AG20443 (cell line): ENCODE measurements around the gene FGFR2.

ENCODE experiments used
- DNase-seq: peaks from one replicate; pipeline ENCODE4 v3.0.0; 2012; ENCODE audit warnings: low spot score, mixed read lengths

The FGFR2 gene

DNA sequence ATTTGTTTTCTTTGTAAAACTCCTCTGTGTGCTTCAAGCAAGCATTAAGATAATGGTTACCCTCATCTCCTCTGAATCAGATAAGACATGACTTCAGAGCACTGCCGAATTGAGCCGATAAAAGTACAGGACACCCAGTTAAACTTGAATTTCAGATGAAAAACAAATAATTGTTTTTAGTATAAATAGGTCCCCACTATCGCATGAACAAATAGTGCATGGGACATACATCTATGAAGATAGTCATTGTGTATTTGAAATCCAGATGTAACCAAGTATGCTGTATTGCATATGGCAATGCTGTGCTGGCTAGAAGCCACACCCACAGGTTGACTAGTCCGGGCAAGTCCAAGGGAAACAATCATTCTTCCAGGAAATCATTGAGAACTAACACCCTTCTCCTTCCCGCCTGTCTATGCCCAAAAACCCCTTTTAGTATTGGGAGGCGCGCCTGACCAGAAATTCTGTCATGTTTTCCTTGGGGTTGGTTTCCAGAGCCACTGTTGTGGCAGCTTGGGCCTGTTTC, 12.6 kb upstream of the FGFR2 start:
- no peak for DNase-seq

DNA sequence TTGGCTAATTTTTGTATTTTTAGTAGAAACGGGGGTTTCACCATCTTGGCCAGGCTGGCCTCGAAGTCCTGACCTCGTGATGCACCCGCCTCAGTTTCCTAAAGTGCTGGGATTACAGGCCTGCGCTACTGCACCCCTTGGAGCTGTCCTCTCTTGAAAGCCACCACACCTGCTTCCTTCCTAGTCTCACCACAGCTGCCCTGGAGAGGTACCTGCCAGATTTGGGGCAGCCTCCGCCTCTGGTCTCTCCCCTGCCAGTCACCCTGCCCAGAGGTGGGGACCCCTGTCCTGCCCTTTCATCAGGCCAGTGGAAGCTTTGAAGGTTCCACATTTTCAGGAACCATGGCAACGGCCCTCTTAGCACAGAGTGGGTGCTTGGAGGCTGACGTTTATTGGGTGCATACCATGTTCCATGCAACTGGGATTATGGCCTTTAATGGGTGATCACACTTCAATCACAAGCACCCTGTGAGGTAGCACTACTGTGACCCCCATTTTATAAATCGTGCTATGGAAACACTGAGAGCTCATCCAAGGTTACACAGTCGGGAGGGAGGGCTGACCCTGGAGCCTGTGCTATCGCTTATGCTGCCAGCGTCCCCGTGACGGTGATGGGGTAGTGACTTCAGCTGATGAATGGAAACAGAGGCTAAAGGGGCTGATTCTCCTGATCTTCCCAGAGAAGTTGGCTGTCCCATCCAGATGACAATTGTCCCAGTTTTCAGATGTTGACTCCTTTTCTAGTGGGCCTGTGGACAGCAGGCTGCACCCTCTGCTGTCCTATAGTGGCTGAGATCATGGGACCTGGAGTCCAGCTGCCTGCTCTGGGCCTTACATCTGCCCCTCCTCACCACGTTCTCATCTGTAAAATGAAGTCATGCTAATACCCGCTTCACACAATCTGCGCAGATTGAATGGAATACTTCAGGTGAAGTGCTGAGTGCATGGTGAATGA, 11.5 kb upstream of the FGFR2 start:
- no peak for DNase-seq

DNA sequence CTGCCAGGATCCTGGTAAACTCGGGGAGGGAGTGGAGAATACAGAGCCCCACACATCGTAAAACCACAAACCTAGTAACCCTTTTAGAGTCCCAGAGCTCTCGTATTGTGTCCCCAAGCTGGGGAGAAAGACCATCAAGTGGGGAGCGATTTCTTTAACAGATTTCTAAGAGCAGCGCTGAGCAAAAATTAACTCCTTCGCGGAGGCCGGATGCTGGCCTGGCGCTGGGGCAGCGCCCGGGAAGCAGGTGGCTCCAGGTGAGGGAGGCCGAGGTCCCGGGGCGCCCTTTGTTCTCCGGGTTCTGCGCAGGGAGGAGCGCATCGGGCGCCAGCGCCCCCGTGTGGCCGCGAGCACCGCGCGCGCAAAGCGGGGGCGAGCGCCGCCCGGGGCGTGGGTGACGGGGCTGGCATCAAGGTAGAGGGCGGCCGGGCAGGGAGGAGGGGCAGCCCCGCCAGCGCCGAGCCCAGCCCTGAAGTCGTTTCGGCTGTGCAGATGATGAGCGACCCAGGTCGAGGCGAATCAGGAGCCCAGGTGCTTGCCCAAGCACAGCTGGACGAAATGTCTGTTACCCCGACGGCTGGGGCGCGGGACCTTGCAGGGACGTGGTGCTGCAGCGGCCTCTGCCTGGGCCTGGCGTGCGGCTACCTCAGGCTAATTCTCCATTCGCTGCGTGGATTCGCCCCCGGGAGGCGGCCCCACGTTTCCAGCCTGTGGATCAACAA, 10.4 kb upstream of the FGFR2 start:
- peak; percentile 86 for DNase-seq

DNA sequence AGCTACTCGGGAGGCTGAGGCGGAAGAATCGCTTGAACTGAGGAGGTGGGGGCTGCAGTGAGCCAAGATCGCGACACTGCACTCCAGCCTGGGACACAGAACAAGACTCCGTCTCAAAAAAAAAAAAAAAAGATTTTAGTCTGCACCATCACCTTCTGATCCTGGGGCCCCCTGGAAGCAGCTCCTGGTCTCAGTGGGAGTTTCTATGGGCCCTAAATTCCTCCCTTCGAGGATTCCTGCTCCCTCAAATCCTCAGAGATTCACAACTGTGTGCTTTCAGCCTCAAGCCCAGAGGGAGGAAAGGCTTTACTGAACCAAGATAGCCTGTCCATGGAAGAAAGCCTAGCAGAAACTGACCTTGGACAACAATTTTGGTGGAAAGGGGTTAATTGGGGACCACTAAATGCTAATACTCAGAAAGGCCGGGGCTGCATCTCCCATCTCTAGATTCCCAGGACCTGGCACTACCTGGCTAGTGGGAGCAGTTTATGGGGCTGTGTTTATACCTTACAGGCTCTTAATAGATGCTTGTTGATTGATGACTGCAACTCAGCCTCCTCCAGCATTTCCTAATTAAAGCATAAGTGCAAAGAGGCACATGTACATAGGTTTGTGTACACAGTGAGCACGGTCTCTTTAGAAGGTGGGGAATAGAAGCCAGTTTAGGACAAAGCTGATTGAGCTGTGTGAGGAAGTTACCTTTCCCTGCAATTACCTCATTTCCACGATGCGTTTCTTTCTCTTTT, 9.2 kb upstream of the FGFR2 start:
- no peak for DNase-seq

DNA sequence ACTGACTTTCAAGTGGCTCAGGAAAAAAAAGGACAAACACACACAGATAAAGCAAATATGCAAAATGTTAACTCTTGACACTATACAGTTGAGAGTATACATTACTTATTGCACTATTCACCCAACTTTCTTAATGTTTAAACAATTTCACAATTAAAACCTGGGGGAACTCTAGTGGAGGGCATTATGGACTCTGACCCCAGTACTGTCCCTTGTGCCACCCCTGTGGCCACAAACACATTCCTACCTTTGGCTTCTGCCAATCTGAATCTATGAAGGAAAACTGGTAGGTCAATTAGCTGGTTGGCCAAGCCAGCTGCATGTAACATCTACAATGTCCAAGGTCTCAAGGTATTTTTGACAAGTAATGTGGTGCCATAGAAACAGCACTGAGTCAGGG, 7.5 kb upstream of the FGFR2 start:
- DNase-seq = no peak

DNA sequence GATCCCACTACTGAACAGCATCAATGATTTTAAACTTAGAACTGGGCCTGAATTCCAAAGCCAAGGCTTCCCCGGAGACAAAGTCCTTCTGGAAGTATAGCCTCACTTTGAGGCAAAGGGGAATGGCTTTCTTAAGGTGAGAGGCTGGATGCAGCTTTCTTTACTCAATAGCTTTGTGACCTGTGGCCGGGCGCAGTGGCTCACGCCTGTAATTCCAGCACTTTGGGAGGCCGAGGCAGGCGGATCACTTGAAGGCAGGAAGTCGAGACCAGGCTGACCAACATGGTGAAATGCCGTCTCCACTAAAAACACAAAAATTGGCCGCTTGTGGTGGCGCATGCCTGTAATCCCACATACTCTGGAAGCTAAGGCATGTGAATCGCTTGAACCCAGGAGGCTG, 3.2 kb upstream of the FGFR2 start:
- DNase-seq = no peak

DNA sequence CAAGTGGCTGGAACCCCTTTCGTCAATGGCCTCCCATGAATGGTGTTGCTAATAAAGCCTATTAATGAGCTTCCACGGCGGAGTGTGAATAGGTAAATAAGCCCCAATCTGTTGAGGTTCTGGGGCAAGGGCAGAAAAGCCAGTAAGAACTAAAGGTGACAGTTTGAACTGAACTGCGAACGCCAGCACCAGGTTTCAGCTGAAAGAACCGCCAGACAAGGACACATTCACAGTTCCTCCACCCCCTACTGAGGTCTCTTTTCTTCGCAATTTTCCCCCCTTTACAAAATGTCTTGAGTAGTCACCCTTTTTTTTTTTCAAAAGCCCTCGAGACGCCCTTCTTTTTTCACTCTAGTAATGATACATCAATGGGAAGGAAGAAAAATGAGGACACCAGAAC, 2.4 kb upstream of the FGFR2 start:
- no peak for DNase-seq

DNA sequence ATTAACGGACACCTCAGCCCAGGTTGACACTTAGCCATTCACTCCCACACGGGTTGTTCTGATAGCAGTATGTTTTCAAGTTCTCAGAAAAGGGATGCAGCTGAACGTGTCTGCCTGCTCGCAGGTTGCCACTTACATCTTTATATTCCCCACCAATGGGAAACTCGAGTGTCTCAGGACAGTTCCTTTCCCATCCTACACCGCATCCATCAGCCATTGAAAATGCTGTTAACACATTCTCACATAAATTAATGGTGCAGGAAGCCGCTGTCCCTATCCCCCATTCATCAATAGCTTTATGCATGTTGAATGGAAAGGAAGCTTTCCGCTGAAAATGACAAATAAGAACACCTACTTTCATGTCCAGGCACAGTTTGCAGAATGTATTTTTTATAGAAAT, 1.7 kb upstream of the FGFR2 start:
- DNase-seq = no peak

DNA sequence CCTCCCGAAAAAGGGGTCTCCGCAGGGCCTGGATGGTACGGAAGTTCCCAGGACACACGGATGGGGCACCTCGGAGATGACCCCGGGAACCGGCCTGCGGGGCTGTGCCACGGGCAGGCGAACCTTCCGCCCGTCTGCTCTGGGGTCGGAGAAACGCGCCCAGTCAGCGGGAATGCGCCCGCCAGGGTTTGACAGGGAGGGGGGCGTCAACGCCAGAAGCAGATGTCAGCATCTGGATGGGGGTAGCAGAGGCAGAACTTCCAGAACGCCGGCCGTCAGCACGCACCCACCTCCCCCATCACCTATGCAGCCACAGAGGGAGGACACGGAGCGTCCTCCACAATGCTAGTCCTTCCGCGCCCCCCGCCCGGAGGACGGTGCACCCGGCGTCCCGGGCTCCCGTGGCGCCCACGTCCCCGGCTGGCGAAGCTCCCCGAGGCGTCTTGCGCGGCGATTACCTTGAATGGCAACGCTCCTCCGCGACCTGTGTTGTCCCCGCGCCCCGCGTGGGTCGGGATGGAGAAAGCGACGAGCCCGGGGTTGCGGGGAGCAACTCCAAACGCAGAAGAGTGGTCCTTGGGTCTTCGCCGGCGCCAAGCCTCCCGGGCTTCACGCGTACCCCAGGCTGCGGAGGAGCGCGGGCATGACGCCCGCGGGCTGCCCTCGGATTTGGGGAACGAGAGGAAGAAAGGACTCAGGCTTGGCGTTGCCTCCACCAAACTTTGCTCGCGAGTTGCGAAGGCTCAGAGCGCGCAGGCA, 561 bp downstream of the FGFR2 start:
- DNase-seq = no peak

DNA sequence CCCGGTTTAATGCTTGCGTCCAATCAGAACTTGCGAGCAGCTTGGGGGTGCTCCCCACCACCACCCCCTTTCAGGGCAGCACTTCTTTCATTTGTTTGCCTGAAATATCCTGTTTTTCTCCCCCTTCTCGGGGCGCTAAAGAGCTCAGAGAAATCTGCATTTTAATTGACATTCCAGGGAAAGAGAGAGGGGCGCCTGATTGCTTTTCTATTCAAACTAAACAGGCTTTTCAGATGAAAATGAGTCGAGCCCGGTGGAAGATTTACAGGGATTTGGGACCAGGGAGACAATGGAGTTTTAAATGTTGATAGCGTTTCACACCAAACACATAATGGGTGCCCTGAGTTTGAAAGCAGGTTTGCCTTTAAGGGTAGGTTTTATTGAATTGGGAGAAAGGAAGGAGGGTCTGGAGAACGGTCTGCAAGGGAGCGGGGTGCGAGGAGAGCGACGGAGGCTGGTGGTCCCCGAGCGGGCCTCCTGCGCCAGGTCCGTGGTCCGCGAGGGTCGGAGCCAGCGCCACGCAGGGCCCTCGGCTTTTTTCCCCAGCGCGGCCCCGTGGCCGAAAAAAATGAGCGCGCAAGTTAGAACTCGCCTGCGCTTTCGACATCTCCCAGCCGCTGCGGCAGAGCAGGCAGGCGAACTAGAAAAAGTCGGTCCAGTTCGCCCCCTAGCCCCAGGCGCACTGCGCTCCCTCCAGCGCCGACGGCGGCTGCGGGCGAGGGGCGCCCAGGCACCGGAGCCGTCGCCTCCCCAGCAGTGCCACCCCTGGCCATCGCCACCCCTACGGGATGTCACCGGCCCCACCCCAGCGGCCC, 1.3 kb downstream of the FGFR2 start:
- DNase-seq = peak; percentile 55

DNA sequence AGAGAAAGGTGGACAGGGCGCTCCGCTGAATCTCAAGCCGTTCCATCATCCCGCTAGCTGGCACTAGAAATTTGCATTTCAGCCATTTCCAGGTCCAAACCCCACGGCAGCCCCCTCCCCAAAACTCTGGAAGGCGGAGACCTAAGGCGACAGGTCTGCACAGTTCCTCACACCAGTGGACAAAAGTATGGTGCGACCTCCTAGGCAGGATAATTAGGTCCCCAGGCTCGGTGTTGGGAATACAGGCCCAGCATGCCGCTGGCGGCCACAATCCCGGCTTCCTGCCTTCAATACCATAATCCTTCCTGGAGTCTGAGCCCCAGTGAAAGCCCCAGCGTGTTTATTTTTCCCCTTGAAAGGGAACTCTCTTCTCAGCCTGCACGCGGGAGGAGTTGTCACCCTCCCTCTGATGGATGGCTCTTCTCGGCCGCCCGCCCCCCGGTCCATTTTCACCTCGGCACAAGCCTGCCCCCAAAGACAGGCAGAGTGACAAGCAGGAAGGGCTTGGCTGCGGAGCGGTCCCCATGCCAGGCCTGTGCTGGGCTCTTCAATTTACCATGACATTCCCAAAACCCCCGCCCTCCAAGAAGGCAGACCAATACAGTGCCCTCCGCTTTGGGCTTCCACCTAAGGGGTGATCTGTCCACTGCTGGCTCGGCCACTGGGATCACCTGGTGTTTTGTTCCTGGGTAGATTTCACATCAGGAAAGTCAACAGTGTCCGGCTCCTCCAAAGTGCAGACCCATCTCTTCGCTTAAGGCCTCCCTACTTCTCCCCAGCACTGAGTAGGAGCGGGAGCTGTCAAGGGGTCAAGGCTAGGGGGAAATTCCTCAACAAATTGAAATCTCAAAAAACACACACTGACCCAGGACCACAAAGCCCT, 2.2 kb downstream of the FGFR2 start:
- DNase-seq = no peak

DNA sequence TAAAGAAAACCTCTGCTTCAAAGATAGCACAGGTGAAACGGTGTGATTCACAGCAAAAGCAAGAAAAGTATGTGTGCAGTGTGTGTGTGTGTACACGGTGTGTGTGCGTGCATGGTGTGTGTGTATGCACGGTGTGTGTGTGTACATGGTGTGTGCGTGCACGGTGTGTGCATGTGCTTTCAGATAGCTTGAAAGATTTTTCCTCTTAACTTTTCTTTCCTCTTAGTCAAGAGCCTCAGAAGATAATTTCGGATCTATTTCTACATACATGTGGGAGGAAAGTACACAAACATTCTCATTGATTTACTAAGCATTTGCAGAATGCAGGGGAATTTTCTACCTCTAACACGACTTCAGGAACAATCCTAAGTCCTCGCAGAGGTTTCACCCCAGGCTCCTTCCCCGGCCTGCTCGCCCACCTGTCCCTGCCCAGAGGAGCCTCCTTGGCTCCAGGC, 2.9 kb downstream of the FGFR2 start:
- no peak for DNase-seq

DNA sequence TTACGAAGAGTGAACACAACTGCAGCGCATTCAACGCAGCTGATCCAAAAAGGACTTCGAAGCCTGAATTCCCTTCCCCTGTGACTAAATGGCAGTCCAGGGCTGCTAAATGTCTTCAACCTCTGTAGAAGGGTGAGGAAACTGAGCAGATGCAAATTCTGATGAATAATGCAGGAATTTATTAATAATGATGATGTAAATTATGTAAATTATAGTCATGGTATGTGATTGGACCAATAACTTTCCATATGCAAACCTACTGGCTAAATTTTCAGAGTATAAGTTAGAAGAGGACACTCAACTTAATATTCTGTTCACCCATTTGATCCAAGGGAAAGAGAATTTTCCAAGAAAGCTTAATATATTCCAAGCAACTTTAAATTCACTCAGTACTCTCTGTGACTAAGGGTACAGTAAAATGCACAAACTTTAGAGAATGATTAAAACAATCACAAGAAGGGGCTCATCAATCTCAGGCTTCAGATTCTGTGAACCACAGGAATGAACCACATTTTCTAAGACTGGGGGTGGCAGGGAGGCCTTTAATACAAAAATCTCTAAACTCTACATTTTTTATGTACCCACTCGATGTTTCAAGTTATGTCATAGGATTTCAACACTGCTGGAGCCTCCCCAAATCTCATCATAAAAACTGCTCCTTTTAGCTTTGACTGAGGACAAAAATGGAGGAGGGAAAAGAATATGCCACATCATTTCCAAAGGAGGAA, 3.5 kb downstream of the FGFR2 start:
- peak; percentile 36 for DNase-seq

DNA sequence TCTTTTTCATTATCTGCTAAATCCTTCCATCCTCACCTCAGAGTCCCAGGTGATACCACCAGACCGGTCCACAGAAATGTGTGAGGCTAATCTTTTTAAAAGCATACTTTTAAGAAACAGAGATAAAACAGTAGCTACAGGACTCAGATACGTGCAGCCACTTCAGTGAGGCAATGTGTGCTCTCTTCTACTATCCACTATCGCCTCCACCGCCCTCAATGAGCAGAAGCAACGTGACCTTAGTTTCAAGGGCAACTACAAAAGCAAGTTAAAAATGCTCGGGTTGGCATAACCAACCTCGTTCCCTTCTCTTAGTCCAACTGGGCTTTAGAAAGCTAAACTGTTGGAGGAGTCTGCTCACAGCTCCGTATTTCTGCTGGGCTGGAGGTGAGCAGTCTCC, 4.2 kb downstream of the FGFR2 start:
- no peak for DNase-seq

DNA sequence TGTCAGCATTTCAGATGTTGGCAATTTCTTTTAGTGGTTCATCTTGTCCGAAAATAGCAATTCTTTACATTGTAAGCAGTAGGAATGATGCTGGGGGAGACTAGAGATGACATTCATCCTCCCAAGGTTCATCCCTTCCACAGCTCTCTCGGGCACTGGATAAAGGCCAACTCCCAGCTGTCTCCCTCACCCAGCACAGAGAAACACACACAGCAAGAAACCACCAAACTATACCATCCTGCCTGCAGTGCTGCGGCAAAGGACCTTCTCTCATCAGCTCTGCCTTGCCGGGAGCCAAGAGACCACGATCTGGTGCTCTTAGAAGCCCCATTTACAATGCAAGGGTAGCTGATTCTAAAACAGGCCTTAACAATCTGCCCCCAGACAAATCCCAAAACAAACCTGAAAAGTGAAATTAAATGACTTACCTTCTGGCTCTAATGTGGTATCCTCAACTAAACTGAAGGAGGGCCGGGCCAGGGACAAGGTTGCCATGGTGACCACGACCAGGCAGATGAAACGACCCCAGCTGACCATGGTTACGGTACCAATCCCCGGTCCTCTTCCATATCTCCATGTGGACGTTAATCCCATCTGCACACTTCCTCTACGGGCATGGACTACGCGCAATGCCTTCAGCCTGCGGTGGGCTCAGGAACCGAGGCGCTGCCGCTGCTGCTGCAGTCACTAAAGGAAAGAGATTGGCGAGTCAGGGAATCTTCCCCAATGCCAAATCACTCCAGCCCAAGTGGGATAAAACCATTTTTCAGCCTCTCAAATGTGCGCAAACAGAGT, 4.8 kb downstream of the FGFR2 start:
- DNase-seq = no peak

DNA sequence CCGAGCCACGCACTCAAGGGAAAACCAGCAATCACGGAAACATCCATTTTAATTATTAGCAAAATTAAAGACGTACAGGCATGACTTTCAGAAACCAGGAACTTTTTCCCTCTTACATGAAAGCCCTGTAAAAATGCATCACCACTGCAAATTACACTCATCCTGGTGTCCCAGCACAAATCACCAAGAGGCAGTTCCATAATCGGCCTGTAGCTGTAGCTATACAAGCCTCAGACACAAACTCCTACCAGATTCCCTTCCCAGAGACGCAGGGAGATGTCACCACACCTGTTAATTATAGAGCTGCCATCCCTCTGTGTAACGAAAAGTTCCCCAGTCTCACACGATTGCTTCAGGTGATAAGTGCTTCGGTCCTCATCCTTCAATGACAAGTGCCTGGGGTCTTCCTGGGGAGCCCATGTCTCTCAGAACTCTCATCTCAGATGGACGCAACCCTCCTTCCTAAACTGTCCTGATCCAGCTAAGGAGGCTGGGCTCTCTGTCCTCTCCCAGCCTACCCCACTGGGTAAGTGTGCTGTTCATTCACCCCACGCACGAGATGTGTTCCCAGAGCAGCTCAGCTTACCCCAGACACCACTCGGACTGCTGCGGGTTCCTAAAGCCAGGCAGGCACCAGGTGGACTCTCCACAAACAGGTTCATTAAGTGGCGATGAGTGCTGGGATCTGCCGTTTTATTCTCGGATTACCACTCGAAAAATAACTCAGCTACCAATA, 5.9 kb downstream of the FGFR2 start:
- no peak for DNase-seq

DNA sequence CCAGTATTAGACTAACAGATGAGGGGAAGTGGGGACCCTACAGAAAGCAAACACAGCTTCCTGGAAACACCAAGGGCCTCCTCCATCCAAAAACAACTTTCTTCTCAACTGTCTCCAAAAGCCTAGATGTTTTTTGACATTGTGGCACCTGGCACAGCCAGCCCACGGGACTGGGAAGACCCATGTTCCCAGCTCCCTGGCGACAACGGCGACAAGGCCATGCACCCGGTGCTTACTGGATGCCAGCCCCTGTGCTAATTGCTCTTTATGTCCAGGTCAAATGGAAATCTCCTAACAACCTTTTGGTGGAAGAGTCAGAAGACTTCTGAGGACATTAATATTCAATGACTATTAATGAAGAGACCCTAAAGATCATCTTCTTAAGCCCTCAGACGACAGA, 7.1 kb downstream of the FGFR2 start:
- DNase-seq = no peak
